ENCODE data around the gene SLC25A25. TPM values are rescaled to one million over a fixed set of nuclear protein-coding genes. Genes with fewer than 3 reads are reported as not detected.
"Not testable (repeated sequence)": the region's sequence is repeated elsewhere in the genome, so short reads cannot be mapped to it uniquely, and the experiment has no call there.

Gene SLC25A25
- total RNA-seq, 6 experiments from 2014 or later: 21.2 to 81.5 (median 53.3) TPM

- WGBS (ENCODE audit: insufficient coverage, low coverage, low lambda C conversion rate, missing lambda C conversion rate): 0% methylated on average over 12 of the region's 56 CpGs
- Histone ChIP-seq H3K36me3 (peaks cover 0 to 14% (median 3%) of the 10 kb centered on the region in 4 donors), H3K9me3 (no peaks in the 10 kb centered on the region), H3K4me3 (peak within 1 kb of the TSS; percentile 94 to 99 (median 97)), H3K27ac (peak within 1 kb of the TSS; percentile 91 to 94 (median 93)), H3K4me1 (peaks cover 0 to 22% (median 11%) of the 10 kb centered on the region in 4 donors), H3K27me3 (no peaks in the 10 kb centered on the region)
- DNase-seq (peak; percentile 86 to 91 (median 88)), ATAC-seq (peak; percentile 71 to 87 (median 81))
- TF ChIP-seq CTCF (IDR thresholded peaks at IDR 0.05): no peak
- TF ChIP-seq POLR2A (IDR thresholded peaks at IDR 0.05): no peak
- intact Hi-C loops (cut with DNase I): no loop called here
Observed at GRCh38 chr9:128127568-128127989, 59.5 kb downstream of the SLC25A25 start, which contains the start of gene PTGES2. TSS of gene PTGES2 (minus strand) at chr9:128127729. CDS start at chr9:128127717, 12 bp downstream.

DNA sequence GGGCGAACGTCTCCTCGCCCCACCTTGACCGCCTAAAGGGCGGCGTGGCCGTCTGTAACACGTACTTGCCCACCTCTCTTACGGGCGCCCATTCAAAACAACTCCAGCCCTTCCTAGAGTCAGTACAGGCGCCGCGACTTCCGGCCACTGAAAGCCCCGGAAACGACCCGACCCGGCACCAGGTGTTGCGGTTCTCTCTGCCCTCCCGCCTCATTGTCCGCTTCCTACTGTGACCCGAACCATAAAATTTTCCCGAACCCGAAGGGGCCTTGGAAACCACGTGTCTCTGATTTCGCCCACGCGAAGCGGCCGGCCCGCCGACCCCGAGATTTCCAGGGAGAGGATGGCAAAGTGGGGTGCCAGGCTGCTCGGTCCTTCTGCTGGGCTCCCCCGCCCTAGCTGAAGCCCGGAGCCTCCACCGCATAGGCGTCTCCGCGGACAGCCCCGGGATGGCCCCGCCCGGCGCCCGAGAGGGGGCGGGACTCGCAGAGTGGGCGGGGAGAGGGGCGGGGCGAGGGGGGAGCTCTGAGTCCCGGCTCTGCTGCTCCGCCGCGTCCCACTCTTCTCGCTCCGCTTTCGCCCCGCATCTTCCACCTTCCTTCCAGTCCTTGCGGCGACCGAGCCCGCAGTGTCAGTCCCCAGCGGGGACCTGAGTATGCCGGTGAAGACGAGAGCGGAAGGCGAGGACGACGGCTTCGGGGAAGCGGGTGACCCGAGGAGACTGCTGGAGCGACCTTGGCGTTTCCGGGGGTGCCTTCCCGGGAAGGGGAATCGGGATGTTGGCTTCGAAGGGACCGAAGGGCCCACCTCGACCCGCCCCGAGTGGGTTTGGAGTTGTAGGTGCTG, 60.2 kb downstream of the SLC25A25 start:
- Histone ChIP-seq H3K4me3 (peak overlapping the region; percentile 94 to 99 (median 97)), H3K36me3 (peaks cover 0 to 8% (median 1%) of the 10 kb centered on the region in 4 donors), H3K27me3 (no peaks in the 10 kb centered on the region), H3K9me3 (no peaks in the 10 kb centered on the region), H3K4me1 (peaks cover 0 to 22% (median 11%) of the 10 kb centered on the region in 4 donors), H3K27ac (peak overlapping the region; percentile 91 to 94 (median 93))
- DNase-seq (peak; percentile 85 to 90 (median 87)), ATAC-seq (peak; percentile 84 to 89 (median 87))
- peak; percentile 14 for TF ChIP-seq POLR2A (IDR thresholded peaks at IDR 0.05)
- no peak for TF ChIP-seq CTCF (IDR thresholded peaks at IDR 0.05)
- WGBS (ENCODE audit: insufficient coverage, low coverage, low lambda C conversion rate, missing lambda C conversion rate): 2% methylated on average over 24 of the region's 82 CpGs
- intact Hi-C loops (cut with DNase I): no loop called here

DNA sequence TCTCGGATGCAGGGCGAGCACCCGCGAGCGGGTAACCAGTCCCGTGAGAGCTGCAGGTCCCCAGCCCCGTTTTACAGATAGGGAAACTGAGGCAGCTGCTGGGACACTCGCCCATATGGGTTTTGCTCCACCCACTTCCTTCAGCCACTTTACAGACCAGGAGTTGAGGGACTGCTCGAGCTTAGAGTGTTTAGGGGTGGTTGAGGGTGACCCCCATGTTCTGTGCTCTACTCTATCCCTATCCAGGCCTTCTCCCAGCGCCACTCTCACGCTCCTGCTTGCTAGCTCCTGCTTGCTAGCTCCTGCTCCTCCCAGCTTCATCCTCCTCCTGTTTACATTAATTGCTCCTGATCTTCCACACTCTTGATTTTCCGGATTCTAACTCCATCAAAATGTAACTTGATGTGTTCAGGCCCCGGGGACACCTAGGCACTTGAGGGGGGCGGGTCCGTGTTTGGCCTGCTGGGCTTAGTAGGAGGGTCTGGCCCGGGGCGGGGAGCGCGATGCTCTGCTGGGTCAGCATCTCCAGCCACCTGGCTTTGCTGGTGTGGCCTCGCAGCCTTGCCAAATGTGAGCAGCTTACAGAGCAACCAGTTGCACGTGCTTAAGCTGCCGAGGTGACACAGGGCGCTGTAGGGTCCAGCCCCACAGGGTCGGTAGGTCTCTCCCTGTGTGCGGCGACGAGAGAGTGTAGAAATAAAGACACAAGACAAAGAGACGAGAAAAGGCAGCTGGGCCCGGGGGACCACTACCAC, 61.0 kb downstream of the SLC25A25 start:
- Histone ChIP-seq H3K27ac (peak overlapping the region in 1 of 3 donors; percentile 94), H3K4me3 (peak overlapping the region; percentile 94 to 99 (median 97)), H3K4me1 (peaks cover 0 to 22% (median 11%) of the 10 kb centered on the region in 4 donors), H3K27me3 (no peaks in the 10 kb centered on the region), H3K9me3 (no peaks in the 10 kb centered on the region), H3K36me3 (peaks cover 0 to 2% (median under 1%) of the 10 kb centered on the region in 4 donors)
- no peak for ATAC-seq
- WGBS (ENCODE audit: insufficient coverage, low coverage, low lambda C conversion rate, missing lambda C conversion rate): 62% methylated on average over 11 of the region's 29 CpGs
- peak in 2 of 3 donors; percentile 34 to 63 for DNase-seq
- intact Hi-C loops (cut with DNase I): no loop called here
- TF ChIP-seq POLR2A (IDR thresholded peaks at IDR 0.05) (no peak), CTCF (IDR thresholded peaks at IDR 0.05) (no peak)

GRCh38 chr9:128129976-128130590, 62.1 kb downstream of the SLC25A25 start:
- ATAC-seq; H3K36me3 ChIP-seq; H3K4me3 ChIP-seq; H3K9me3 ChIP-seq; H3K27me3 ChIP-seq; H3K27ac ChIP-seq; intact Hi-C loops (cut with DNase I): not testable (repeated sequence)
- peaks cover 0 to 22% (median 11%) of the 10 kb centered on the region in 4 donors for H3K4me1 ChIP-seq
- peak in 3 of 4 donors; percentile 41 to 47 (median 45) for TF ChIP-seq CTCF (IDR thresholded peaks at IDR 0.05)
- peak; percentile 44 to 69 (median 54) for DNase-seq
- 46% methylated on average over 5 of the region's 12 CpGs for WGBS (ENCODE audit: insufficient coverage, low coverage, low lambda C conversion rate, missing lambda C conversion rate)

DNA sequence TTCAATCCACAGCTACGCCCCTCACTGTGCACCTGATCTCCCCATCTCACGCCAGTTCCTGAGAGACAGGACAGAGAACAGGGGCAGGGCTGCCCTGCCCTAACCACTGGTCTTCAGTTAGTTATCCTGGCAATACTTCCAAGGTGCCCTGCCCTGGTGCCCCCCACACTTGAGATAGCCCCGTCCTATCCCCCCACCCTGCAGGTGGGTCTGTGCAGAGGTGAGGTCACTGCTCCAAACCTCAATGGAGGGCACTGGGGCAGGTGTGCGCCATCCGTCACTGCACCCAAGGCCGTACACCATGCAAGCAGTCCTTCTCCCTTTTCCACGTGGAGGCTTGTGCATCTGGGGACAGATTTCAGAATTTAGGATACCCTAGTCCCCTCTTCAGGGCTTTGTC, 62.6 kb downstream of the SLC25A25 start:
- H3K4me3 ChIP-seq; ATAC-seq; H3K27me3 ChIP-seq; H3K36me3 ChIP-seq; intact Hi-C loops (cut with DNase I); H3K27ac ChIP-seq; H3K9me3 ChIP-seq: not testable (repeated sequence)
- DNase-seq: peak; percentile 12 to 22 (median 16)
- peaks cover 0 to 20% (median 9%) of the 10 kb centered on the region in 4 donors for H3K4me1 ChIP-seq
- WGBS (ENCODE audit: insufficient coverage, low coverage, low lambda C conversion rate, missing lambda C conversion rate): 65% methylated on average over 6 of the region's 7 CpGs

GRCh38 chr9:128131346-128131745, 63.3 kb downstream of the SLC25A25 start:
- H3K27me3 ChIP-seq; H3K9me3 ChIP-seq; intact Hi-C loops (cut with DNase I); H3K4me3 ChIP-seq; H3K36me3 ChIP-seq; H3K27ac ChIP-seq; ATAC-seq: not testable (repeated sequence)
- H3K4me1 ChIP-seq: peaks cover 0 to 14% (median 5%) of the 10 kb centered on the region in 4 donors
- DNase-seq: peak in 2 of 3 donors; percentile 12 to 35
- 80% methylated on average over 5 of the region's 8 CpGs for WGBS (ENCODE audit: insufficient coverage, low coverage, low lambda C conversion rate, missing lambda C conversion rate)

Measured in right lobe of liver (tissue), 6 donors.